Hepatocyte (in vitro differentiated cells): Measurements from ENCODE around the gene NAA38. TPM values are rescaled to one million over a fixed set of nuclear protein-coding genes. Genes with fewer than 3 reads are reported as not detected.

ENCODE experiments used
- DNase-seq: peaks from one replicate; pipeline ENCODE4 v3.0.0-alpha.2; 2016; ENCODE audit warnings: low spot score
- H2AFZ ChIP-seq: fragments of 200-600 bp; sonication (generic); 2 replicates; pipeline ENCODE4 v1.6.0; 2016; ENCODE audit warnings: antibody characterized with exemption, mild to moderate bottlenecking
- H3K27ac ChIP-seq: fragments of 200-600 bp; sonication (generic); 2 replicates; pipeline ENCODE4 v1.5.1; 2016; ENCODE audit warnings: mild to moderate bottlenecking
- H3K27me3 ChIP-seq: fragments of 200-600 bp; sonication (generic); 2 replicates; pipeline ENCODE4 v1.6.1; 2016
- H3K36me3 ChIP-seq: fragments of 200-600 bp; sonication (generic); replicated peaks from 2 replicates; pipeline ENCODE4 v1.5.1; 2016; ENCODE audit warnings: low read depth; ENCODE audit not compliant: insufficient read depth
- H3K4me1 ChIP-seq: fragments of 200-600 bp; sonication (generic); 2 replicates; pipeline ENCODE4 v1.5.1; 2016; ENCODE audit warnings: mild to moderate bottlenecking, moderate library complexity; ENCODE audit not compliant: insufficient read depth
- H3K4me2 ChIP-seq: fragments of 200-600 bp; sonication (generic); 2 replicates; pipeline ENCODE4 v1.6.0; 2016
- H3K4me3 ChIP-seq: fragments of 200-600 bp; sonication (generic); 2 replicates; pipeline ENCODE4 v1.5.1; 2016; ENCODE audit warnings: mild to moderate bottlenecking
- H3K79me2 ChIP-seq: fragments of 200-600 bp; sonication (generic); 2 replicates; pipeline ENCODE4 v1.6.0; 2017; ENCODE audit warnings: mild to moderate bottlenecking
- H3K9me2 ChIP-seq: fragments of 200-600 bp; sonication (generic); replicated peaks from 2 replicates; pipeline ENCODE4 v1.6.0; 2017; ENCODE audit warnings: mild to moderate bottlenecking; ENCODE audit not compliant: insufficient read depth
- H3K9me3 ChIP-seq: fragments of 200-600 bp; sonication (generic); 2 replicates; pipeline ENCODE4 v1.5.1; 2016; ENCODE audit warnings: low read depth, mild to moderate bottlenecking
- H4K20me1 ChIP-seq: fragments of 200-600 bp; sonication (generic); 2 replicates; pipeline ENCODE4 v1.6.0; 2016; ENCODE audit warnings: mild to moderate bottlenecking; ENCODE audit not compliant: insufficient read depth, poor library complexity, severe bottlenecking
- CTCF ChIP-seq: fragments of 200-600 bp; sonication (generic); IDR thresholded peaks from 2 replicates; pipeline ENCODE4 v1.5.1; 2016; ENCODE audit warnings: antibody characterized with exemption, mild to moderate bottlenecking; ENCODE audit not compliant: poor library complexity
- EZH2 ChIP-seq: fragments of 200-600 bp; sonication (generic); IDR thresholded peaks from 2 replicates; pipeline ENCODE4 v1.6.1; 2016; ENCODE audit warnings: antibody characterized with exemption, mild to moderate bottlenecking, borderline replicate concordance
- EZH2phosphoT487 ChIP-seq: fragments of 200-600 bp; sonication (generic); IDR thresholded peaks from one replicate; pipeline ENCODE4 v1.6.1; 2018; ENCODE audit warnings: antibody characterized with exemption, mild to moderate bottlenecking, low read depth, moderate library complexity; ENCODE audit not compliant: unreplicated experiment, severe bottlenecking
- WGBS: methylation state at CpG from one replicate; pipeline ENCODE4 v1.1.6; 2016; ENCODE audit warnings: low lambda C conversion rate; ENCODE audit errors: missing lambda C conversion rate; 5-methylcytosine and 5-hydroxymethylcytosine counted together
- polyA plus RNA-seq: library from polyadenylated mRNA; unstranded; fragments of >200 nt; fragmentation: Nextera tagmentation; extraction: Ambion mirVana; gene quantifications from 2 replicates; pipeline ENCODE4 v1.2.1, GENCODE V29; 2016
- total RNA-seq: library from RNA; depleted of rRNA; stranded (reverse); fragments of >200 nt; gene quantifications from 2 replicates; pipeline ENCODE4 v1.2.3, GENCODE V29; 2014

The NAA38 gene
- total and polyA plus RNA-seq, 2 experiments from 2014 or later = 66.0 to 147 TPM

GRCh38 chr17:7848739-7849129 is 8.6 kb downstream of the NAA38 start:
- Histone ChIP-seq H3K4me3 (no peak overlapping the region), H3K9me3 (no peaks in the 10 kb centered on the region), H3K36me3 (no peaks in the 10 kb centered on the region), H3K27ac (no peak overlapping the region), H3K9me2 (no peaks in the 10 kb centered on the region), H3K4me2 (no peak overlapping the region), H3K79me2 (peaks cover 60% of the 10 kb centered on the region), H2AFZ (no peak overlapping the region), H3K27me3 (no peaks in the 10 kb centered on the region), H4K20me1 (peaks cover 77% of the 10 kb centered on the region), H3K4me1 (peaks cover 6% of the 10 kb centered on the region)
- TF ChIP-seq EZH2phosphoT487 (no peak), CTCF (no peak), EZH2 (no peak)
- DNase-seq = no peak
- WGBS = 98% methylated on average over 10 of the region's 21 CpGs

- Histone ChIP-seq H3K9me2 (no peaks in the 10 kb centered on the region), H3K4me3 (no peak overlapping the region), H3K27ac (no peak overlapping the region), H3K36me3 (no peaks in the 10 kb centered on the region), H3K4me2 (no peak overlapping the region), H3K9me3 (no peaks in the 10 kb centered on the region), H3K4me1 (peaks cover 6% of the 10 kb centered on the region), H3K79me2 (peaks cover 57% of the 10 kb centered on the region), H3K27me3 (no peaks in the 10 kb centered on the region), H2AFZ (no peak overlapping the region), H4K20me1 (peaks cover 77% of the 10 kb centered on the region)
- 94% methylated on average over 8 of the region's 20 CpGs for WGBS
- TF ChIP-seq CTCF = no peak
- no peak for TF ChIP-seq EZH2
- TF ChIP-seq EZH2phosphoT487 = no peak
- no peak for DNase-seq
Observed at GRCh38 chr17:7848131-7848579, 9.2 kb downstream of the NAA38 start.

- Histone ChIP-seq H3K4me3 (no peak overlapping the region), H3K4me2 (no peak overlapping the region), H4K20me1 (peaks cover 65% of the 10 kb centered on the region), H3K36me3 (no peaks in the 10 kb centered on the region), H2AFZ (no peak overlapping the region), H3K27ac (no peak overlapping the region), H3K27me3 (no peaks in the 10 kb centered on the region), H3K4me1 (peaks cover 6% of the 10 kb centered on the region), H3K9me3 (no peaks in the 10 kb centered on the region), H3K79me2 (peaks cover 53% of the 10 kb centered on the region), H3K9me2 (no peaks in the 10 kb centered on the region)
- no peak for DNase-seq
- WGBS = 94% methylated on average over 14 of the region's 34 CpGs
- TF ChIP-seq EZH2phosphoT487 = no peak
- TF ChIP-seq EZH2 = no peak
- TF ChIP-seq CTCF = no peak
Observed at GRCh38 chr17:7846765-7847661, 10.3 kb downstream of the NAA38 start.
